Adrenal gland (tissue), 5 donors: Measurements from ENCODE around the gene RNU6-1.

Experiments
- POLR2A ChIP-seq, 2 donors: fragments of 450-650 bp; IDR thresholded peaks; one replicate each; pipeline ENCODE4 v1.6.1; 2017; ENCODE audit warnings: antibody characterized with exemption in 2 of 2, mild to moderate bottlenecking in 2 of 2, moderate library complexity in 1 of 2
- TF ChIP-seq, protein P1 (sequence below), 6 experiments: fragments of 450-650 bp in 4 of 6; fragments of 200-600 bp in 2 of 6; sonication (generic) in 1 of 6; IDR thresholded peaks; 1 replicate in 5 of 6; 2 replicates in 1 of 6; pipeline versions ENCODE4 v1.5.1 to v1.8.0; 2016 to 2021; ENCODE audit warnings: antibody characterized with exemption in 6 of 6, mild to moderate bottlenecking in 2 of 6, moderate library complexity in 1 of 6
- donor health status: DM: no; HTN: no; CAD: no.

DNA sequence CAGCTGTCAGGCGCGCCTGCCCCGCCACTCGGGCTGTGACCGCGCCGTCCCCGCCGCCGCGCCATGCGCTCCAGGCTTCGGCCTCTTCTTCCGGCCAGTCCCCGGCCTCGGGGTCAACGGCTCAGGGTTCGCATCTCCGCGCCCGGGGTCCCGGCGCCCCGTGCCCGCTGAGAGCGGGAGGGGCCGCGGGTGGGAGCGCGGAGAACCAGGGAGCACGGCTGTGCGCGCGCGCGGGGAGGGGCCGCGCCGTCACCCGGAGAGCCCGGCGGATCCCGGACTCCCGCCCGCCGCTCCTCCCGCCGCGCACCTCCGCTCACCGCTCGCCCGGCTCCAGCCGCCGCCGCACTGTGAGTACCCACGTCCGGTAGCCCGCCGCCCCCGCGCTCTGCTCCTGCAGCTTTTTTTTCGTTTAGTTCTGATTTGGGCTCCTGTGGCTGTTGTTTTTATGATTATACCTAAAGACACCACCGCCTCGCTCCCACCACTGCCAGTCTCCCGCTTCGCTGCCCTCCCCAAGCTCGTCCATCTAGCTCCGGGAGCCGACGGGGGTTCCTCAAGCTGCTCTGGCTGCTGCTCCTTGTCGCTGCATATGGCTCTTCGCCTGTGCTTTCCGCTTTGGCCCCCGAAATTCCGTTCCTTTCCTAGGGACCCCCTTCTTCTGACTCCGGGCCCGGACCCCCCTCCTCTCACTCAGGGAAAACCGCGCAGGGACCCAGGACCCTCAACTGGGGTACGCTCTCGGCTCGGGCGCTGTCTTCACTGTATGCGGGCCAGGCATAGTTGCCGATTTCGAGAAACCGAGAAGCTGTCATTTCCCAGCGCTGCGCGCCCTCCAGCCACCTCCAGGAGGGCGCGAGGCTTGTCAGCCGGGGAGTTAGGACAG, 16.3 kb downstream of the RNU6-1 start:
- TF ChIP-seq, protein P1, sequence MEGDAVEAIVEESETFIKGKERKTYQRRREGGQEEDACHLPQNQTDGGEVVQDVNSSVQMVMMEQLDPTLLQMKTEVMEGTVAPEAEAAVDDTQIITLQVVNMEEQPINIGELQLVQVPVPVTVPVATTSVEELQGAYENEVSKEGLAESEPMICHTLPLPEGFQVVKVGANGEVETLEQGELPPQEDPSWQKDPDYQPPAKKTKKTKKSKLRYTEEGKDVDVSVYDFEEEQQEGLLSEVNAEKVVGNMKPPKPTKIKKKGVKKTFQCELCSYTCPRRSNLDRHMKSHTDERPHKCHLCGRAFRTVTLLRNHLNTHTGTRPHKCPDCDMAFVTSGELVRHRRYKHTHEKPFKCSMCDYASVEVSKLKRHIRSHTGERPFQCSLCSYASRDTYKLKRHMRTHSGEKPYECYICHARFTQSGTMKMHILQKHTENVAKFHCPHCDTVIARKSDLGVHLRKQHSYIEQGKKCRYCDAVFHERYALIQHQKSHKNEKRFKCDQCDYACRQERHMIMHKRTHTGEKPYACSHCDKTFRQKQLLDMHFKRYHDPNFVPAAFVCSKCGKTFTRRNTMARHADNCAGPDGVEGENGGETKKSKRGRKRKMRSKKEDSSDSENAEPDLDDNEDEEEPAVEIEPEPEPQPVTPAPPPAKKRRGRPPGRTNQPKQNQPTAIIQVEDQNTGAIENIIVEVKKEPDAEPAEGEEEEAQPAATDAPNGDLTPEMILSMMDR (IDR thresholded peaks at IDR 0.05) = no peak
- no peak for TF ChIP-seq POLR2A (IDR thresholded peaks at IDR 0.05)
